GM12892 (cell line): ENCODE data around the gene TMEM201.
"Not testable (repeated sequence)": the region's sequence is repeated elsewhere in the genome, so short reads cannot be mapped to it uniquely, and the experiment has no call there.

Experiments used
- POLR2A ChIP-seq: IDR thresholded peaks from 2 replicates; pipeline ENCODE4 v1.6.1; 2011; ENCODE audit warnings: low read depth, low read length, control low read depth
- POLR2AphosphoS5 ChIP-seq: IDR thresholded peaks from 2 replicates; pipeline ENCODE4 v1.6.1; 2011; ENCODE audit warnings: low read depth, low read length, control low read depth
- TAF1 ChIP-seq: IDR thresholded peaks from 2 replicates; pipeline ENCODE4 v1.6.1; 2011; ENCODE audit warnings: low read depth, mild to moderate bottlenecking, control low read depth, low read length, borderline replicate concordance

- TF ChIP-seq POLR2A, POLR2AphosphoS5, TAF1: not testable (repeated sequence)
Observed at GRCh38 chr1:9560090-9560489, 28.6 kb upstream of the TMEM201 start.
